GM21528 (cell line): ENCODE data around the gene SLC25A30.
"Not testable (repeated sequence)": the region's sequence is repeated elsewhere in the genome, so short reads cannot be mapped to it uniquely, and the experiment has no call there.

ENCODE experiments used
- ATAC-seq: cut with Tn5 transposase; IDR thresholded peaks from one replicate; pipeline ENCODE4 v1.9.1; 2021; ENCODE audit warnings: mild to moderate bottlenecking, moderate library complexity; ENCODE audit not compliant: unreplicated experiment, low FRiP score

The SLC25A30 gene

GRCh38 chr13:45433381-45433790 lies 15.2 kb upstream of the SLC25A30 start:
- no peak for ATAC-seq

GRCh38 chr13:45432737-45433380 lies 14.7 kb upstream of the SLC25A30 start:
- ATAC-seq = no peak

- not testable (repeated sequence) for ATAC-seq
Observed at GRCh38 chr13:45426056-45426841, 8.1 kb upstream of the SLC25A30 start.

GRCh38 chr13:45422731-45423292 lies 4.6 kb upstream of the SLC25A30 start:
- ATAC-seq = no peak

- ATAC-seq = no peak
Observed at GRCh38 chr13:45419945-45420344, 1.8 kb upstream of the SLC25A30 start.

- ATAC-seq = not testable (repeated sequence)
Observed at GRCh38 chr13:45419389-45419788, 1.2 kb upstream of the SLC25A30 start.

GRCh38 chr13:45416516-45417128 lies 1.6 kb downstream of the SLC25A30 start:
- ATAC-seq = no peak

GRCh38 chr13:45415112-45415511 lies 3.1 kb downstream of the SLC25A30 start:
- ATAC-seq = no peak

GRCh38 chr13:45413826-45414307 lies 4.3 kb downstream of the SLC25A30 start:
- ATAC-seq = no peak

GRCh38 chr13:45412274-45413049 lies 5.7 kb downstream of the SLC25A30 start:
- no peak for ATAC-seq

- ATAC-seq = no peak
Observed at GRCh38 chr13:45411631-45412030, 6.5 kb downstream of the SLC25A30 start.

- no peak for ATAC-seq
Observed at GRCh38 chr13:45411221-45411620, 7.0 kb downstream of the SLC25A30 start.

- no peak for ATAC-seq
Observed at GRCh38 chr13:45410466-45410865, 7.7 kb downstream of the SLC25A30 start.

GRCh38 chr13:45410001-45410400 lies 8.2 kb downstream of the SLC25A30 start:
- ATAC-seq = no peak

GRCh38 chr13:45406421-45406820 lies 11.8 kb downstream of the SLC25A30 start:
- no peak for ATAC-seq

- ATAC-seq = no peak
Observed at GRCh38 chr13:45403081-45403480, 15.1 kb downstream of the SLC25A30 start.

- no peak for ATAC-seq
Observed at GRCh38 chr13:45402641-45403040, 15.5 kb downstream of the SLC25A30 start.

GRCh38 chr13:45401314-45401713 lies 16.9 kb downstream of the SLC25A30 start:
- ATAC-seq = no peak

GRCh38 chr13:45398877-45399276 lies 19.3 kb downstream of the SLC25A30 start:
- no peak for ATAC-seq

GRCh38 chr13:45396533-45397095 lies 21.6 kb downstream of the SLC25A30 start:
- ATAC-seq = no peak
